Stimulated activated CD8-positive, alpha-beta memory T cell treated with anti-CD3 and anti-CD28 coated beads, Interleukin-2, amount 100 ng/mL, for 1 hour (primary cell): ENCODE data around the gene FEN1.
A peak's percentile ranks its signal among the peaks of the same experiment; 100 is the strongest.

Experiments
- DNase-seq, 2 donors: peaks; one replicate each; pipeline ENCODE4 v3.0.0-alpha.2; 2020; ENCODE audit warnings: low read depth in 2 of 2

FEN1 gene

GRCh38 chr11:61756452-61757212, 36.1 kb upstream of the FEN1 start:
- peak in 1 of 2 donors; percentile 15 for DNase-seq

DNA sequence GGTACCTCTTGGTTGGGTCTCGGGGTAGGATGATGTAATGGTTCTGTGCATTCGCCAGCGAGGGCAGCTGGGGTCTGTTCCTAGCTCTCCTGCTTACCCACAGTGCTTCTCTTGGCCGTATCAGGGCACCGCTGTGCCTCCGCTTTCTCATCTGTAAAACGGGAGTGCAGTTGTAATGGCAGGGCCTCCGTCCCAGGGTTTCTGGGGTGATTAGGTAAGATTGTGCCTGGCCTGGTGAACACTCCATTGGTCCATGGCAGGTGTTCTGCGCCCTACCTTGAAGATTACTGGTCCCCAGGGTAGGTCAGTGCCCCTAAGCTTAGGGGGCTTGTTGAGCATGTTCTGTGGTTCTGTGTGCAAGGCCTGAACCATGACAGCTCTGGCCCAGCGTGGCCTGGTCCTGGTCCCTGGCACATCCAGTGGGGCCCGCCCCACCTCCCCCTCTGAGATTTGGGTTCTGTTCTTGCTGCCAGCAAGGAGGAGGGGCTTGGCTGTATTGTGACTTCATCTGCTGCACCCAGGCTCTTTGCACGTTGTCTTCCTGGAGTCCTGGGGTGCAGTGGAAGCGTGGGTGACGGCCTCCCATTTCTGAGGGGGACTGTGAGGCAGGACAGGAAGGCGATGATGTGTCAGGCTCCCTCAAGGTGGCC, 35.4 kb upstream of the FEN1 start:
- DNase-seq, result no peak

- no peak for DNase-seq
Observed at GRCh38 chr11:61760946-61761345, 31.8 kb upstream of the FEN1 start.

DNA sequence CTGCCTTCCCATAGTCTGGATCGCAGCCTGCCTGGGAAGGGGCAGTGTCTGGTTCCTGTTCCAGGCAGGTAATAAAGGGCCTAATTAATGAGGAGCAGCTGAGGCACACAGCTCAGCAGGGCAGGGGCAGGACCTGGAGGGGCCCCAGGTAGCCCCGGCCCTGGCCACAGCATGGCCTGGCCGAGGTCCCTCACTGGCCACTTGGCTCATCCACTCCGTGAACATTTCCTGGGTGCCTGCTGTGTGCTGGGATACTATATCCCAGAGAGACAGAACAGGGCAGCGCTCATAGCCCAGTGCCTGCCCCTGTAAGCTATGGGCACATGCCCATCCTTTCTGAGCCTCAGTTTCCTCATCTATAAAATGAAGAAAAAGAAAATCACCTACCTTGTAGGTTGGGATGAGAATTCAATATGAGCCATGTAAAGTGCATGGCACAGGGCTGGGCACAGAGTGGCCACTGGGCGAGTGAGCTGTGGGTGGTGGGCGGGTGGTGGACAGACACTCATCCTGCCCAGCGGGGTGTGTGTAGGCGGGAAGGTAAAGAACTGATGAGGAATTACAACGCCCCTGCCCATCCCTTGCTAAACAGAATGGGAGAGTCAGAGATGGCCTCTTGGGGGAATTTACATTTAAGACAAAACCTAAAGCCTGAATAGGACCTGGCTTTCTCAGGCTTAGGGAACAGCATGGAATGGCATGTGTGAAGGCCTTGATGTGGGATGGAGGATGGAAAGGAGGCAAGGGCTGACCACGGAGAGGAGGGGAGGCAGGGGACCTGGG, 31.1 kb upstream of the FEN1 start:
- no peak for DNase-seq

DNA sequence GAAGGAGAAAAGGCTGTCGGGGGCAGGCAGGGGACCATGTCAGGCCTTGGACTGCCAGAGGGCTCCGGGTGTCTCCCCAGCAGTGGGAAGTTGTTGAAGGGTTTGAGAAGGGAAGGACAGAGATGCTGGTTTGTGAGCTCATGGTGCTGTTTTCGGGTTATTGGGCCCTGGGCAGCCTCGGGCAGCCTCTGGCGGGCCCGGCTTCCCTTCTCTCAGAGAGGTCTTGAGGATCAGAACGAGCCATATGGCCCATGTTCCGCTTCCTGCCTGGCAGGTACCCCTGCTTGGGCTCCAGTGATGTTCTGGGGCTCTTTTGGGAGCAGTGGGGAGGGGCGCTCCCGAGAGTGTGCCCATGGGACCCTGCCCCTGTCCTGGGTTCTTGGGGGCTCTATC, 30.5 kb upstream of the FEN1 start:
- no peak for DNase-seq

GRCh38 chr11:61762798-61763197, 29.9 kb upstream of the FEN1 start:
- no peak for DNase-seq

GRCh38 chr11:61763930-61764605, 28.6 kb upstream of the FEN1 start:
- DNase-seq, result no peak

DNA sequence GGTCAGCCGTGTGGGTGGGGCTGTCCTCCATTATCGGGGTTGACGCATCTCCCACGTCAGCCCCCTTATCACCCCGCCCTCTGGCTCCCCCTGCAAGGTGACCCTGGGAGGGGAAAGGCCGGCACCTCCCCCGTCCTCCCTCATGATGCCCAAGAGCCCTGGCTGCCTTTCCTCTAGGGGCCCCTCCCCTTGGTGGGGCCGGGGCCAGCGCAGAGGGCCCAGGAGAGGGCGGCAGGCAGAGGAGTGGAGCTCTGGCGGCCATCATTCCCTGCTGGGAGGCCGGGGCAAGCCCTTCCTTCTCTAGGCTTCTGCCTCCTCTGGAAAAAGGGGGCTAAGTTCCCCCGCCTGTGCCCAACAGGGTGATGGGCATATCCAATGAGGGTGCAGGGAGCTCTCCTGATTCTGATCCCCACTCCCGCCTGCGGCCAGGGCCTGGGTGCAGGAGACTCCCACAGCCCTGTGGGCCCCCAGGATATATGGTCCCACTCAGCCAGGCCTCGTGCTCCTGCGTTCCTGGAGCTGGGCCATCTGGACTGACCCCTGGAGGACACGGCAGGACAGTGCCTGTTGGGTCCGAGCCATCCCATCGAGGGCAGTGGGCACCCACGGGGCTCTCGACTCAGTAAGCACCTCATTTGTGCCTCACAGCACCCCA, 28.0 kb upstream of the FEN1 start:
- no peak for DNase-seq

DNA sequence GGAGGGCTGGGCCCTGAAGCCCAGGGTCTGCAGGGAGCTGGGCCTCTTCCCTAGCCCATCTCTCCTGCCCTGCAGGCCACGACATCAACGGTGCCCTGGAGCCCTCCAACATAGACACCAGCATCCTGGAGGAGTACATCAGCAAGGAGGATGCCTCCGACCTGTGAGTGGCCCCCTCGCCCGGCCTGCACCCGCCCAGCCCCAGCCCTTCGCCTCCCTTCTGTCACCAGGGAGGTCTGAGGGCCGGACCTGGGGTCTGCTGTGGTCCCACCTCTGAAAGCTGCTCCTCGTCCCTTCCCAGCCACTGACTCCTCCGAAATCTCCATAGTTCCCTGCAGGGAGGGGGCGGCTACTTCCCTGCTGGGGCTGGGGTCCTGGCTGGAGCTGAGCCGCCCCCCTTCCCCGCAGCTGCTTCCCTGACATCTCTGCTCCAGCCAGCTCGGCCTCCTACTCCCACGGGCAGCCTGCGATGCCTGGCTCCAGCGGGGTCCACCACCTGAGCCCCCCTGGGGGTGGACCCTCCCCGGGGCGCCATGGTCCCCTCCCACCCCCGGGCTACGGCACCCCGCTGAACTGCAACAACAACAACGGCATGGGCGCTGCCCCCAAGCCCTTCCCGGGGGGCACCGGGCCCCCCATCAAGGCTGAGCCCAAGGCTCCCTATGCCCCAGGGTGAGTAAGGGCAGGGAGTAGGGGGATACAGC, 27.0 kb upstream of the FEN1 start:
- DNase-seq, result no peak

GRCh38 chr11:61766353-61766841, 26.3 kb upstream of the FEN1 start:
- DNase-seq, result no peak

- DNase-seq, result no peak
Observed at GRCh38 chr11:61768376-61769076, 24.2 kb upstream of the FEN1 start.

DNA sequence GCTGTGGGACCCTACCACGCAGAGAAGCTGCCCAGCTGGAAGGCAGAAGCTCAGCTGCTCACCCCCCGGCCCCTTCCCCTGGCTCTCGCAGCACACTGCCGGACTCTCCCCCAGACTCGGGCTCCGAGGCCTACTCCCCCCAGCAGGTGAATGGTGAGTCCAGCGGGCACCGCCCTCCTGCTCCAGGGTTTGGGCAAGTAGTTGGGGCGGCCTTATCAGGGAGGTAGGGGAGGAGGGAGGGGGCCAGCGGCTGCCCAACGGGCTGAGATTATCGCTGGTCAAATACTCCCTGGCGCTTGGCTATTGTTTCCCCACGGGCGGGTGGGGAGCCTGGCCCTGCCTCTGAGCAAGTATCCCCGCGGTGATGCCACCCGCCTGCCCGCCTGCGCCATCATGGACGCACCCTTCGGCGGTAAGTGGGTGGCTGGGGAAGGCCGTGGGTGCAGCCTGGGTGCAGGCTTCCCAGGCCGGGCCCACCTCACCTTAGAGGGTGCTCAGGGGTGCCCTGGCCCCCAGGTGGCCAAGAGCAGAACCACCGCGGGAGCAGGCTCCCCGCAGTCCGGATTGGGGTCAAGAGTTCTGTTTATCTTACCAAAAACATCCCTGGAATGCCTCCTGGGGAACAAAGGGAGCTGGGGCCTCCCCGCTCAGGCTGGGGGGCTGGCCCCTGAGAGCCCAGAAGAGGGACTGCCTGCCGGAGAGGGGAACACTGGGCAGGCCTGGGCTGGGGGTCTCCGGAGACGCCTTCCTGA, 23.4 kb upstream of the FEN1 start:
- no peak for DNase-seq

DNA sequence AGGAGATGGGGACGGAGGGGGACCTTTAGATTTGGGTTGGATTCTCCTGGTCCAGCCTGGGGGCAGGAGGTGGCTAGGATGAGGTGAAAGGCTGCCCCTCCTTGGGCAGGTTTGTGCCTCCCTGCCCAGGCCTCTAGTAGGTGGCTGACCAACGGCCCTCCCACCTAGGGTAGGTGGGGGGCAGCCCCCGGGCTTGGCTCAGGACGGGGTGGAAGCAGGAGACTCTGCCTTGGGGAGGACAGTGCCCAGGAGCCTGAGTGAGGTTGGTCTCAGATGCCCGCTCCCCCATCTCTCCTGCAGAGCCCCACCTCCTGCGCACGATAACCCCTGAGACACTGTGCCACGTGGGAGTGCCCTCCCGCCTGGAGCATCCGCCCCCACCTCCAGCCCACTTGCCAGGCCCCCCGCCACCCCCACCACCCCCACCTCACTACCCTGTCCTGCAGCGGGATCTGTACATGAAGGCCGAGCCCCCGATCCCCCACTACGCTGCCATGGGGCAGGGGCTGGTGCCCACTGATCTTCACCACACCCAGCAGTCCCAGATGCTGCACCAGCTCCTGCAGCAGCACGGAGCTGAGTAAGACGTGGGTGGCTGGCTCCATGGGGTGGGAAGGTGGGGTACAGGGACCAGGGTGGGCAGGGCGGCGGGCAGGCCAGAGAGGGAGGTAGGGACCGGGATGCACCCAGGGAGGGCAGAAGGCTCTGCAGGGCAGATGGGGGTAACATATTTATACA, 22.6 kb upstream of the FEN1 start:
- DNase-seq, result no peak

DNA sequence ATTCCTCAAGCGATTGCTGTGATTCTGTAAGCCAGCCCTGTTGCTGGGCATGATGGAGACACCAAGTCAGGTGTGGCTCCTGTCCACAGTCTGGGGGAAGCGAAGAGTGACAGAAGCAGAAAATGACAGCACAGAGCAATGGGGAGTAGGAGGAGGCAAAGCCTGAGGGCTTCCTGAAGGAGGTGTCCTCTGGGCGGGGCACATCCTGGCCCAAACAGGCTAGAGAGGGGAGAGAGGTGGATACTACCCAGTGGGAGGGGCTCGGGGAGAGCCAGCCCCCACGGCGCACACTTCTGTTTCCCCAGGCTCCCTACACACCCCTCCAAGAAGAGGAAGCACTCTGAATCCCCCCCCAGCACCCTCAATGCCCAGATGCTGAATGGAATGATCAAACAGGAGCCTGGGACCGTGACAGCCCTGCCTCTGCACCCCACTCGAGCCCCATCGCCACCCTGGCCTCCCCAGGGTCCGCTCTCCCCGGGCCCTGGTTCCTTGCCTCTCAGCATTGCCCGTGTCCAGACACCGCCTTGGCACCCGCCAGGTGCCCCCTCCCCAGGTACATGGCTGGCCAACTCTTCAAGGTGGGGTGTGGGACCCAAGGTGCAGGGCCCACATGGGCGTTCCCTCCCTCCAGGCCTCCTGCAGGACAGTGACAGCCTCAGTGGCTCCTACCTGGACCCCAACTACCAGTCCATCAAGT, 21.4 kb upstream of the FEN1 start:
- DNase-seq, result no peak

GRCh38 chr11:61771985-61772455, 20.7 kb upstream of the FEN1 start:
- no peak for DNase-seq

- DNase-seq, result no peak
Observed at GRCh38 chr11:61773356-61773755, 19.4 kb upstream of the FEN1 start.

DNA sequence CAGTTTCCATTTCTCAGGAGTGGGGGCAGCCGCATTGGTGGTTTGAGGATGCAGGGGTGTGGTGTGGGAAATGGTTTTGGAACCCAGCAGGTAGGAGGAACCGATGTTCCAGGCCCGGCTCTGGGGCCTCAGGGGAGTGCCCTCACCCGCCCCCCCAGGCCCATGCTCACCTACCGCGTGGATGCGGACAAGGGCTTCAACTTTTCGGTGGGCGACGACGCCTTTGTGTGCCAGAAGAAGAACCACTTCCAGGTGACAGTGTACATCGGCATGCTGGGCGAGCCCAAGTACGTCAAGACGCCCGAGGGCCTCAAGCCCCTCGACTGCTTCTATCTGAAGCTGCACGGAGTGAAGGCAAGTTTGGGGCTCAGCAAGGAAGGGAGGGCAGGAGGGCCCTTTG, 18.9 kb upstream of the FEN1 start:
- DNase-seq, result no peak

DNA sequence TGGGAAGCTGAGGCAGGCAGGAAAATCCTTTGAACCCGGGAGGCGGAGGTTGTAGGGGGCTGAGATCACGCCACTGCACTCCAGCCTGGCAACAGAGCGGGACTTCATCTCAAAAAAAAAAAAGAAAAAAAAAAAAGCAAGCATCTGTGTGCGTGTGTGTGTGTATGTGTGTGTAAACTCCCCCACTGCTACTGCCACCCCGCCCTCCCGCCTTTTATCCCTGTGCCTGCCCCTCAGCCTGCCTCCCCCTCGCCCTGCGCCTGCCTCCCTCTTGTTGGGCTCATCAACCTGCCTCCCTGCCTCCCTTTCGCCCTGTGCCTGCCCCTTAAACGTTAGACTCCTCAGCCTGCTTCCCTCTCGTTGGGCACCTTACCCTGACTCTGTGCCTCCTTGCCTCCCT, 18.3 kb upstream of the FEN1 start:
- no peak for DNase-seq
